ENCODE data around the gene MCTP2.
"Not testable (repeated sequence)": the region's sequence is repeated elsewhere in the genome, so short reads cannot be mapped to it uniquely, and the experiment has no call there.

The MCTP2 gene

DNA sequence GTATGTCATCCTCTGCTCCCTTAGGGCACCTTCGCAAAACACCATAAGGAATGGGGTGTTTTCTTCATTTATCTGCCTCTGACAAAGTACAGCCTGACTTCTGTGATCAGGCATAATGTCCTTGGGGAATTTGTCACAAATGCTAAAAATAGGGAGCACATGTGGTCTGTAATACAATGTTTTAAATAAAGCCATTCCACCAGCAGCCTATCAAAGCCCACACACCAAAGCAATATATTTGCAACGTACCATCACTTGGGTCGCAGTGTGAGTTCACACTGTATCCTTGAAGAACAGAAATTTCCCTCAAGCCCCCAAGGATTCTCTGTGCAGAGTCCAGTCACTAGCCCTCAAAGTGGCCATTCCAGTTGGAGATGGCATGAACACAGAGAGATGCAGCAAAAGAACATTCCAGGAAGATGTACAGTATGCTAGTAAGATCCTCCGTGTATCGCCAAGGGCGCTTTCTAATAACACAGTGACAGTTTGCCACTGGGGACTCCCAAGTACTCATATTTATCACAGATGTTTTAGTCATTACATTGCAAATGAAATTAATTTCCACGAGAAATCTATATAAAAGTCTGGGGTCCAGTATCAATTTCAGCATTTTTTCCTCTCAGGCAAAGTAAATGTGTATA, 246.7 kb downstream of the MCTP2 start:
- DNase-seq, result no peak

DNA sequence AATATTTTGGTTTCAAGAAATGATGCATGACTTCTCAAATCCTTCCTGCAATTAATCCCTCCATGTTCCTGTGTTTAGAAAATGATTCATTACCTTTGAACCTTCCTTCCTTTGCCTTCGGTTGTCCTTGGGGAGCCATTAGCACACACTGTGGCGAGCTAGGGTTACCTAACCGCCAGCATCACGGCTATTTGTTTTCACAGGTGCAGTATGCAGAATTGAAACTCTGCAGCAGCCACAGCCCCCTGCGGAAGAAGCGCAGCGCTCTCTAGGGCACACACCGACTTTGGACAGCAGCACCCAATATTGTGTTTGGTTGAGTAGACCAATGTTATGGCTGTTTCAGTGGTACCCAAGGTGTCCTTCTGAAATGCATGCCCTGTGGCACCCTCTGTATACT, 247.4 kb downstream of the MCTP2 start:
- no peak for DNase-seq

GRCh38 chr15:94480289-94480834, 249.0 kb downstream of the MCTP2 start:
- no peak for DNase-seq

- DNase-seq, result no peak
Measured at GRCh38 chr15:94485148-94485719, 253.9 kb downstream of the MCTP2 start.

DNA sequence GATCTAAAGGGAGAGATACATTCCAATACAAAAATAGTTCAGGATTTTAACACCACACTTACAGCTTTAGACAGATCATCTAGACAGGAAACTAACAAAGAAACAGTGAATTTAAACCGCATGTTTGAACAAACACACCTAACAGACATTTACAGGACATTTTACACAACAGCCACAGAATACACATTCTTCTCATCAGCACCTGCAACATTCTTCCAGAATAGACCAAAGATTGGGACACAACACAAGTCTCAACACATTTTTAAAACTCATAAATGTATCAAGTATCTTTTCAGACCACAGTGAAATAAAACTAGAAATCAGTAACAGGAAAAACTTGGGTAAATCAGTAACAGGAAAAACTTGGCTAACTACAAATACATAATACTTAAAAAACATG, 256.3 kb downstream of the MCTP2 start:
- DNase-seq, result no peak

DNA sequence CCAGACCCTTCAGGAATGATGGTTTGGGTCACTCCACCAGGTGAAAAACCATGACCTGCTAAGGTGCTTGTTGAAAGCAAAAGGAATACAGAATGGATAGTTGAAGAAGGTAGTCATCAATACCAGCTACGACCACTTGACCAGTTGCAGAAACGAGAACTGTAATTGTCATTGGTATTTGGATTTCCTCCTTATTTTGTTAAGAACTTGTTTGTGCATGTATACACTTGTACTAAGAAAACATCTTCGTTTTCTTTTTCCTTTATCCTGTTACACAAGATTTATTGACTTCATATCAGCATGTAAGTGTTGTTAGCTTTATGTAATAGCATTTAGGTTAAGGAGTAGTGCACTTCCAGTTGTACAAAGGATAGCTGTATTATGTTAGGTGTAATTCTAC, 261.8 kb downstream of the MCTP2 start:
- DNase-seq, result no peak

DNA sequence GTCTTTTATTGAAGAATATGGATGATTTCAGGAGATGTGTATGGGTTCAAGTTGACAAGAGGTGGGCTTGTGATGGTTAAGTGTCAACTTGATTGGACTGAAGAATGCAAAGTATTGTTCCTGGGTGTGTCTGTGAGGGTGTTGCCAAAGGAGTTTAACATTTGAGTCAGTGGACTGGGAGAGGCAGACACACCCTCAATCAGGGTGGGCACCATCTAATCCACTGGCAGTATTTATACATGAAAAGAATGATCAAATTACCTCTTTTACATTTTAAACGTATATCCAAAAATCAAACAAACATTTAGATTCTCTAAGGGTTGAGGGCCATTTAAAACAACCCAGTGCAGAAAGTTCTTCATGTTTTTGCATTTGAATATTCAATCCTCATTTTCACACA, 262.2 kb downstream of the MCTP2 start:
- DNase-seq, result not testable (repeated sequence)

GRCh38 chr15:94494732-94495131, 263.4 kb downstream of the MCTP2 start:
- DNase-seq, result no peak

DNA sequence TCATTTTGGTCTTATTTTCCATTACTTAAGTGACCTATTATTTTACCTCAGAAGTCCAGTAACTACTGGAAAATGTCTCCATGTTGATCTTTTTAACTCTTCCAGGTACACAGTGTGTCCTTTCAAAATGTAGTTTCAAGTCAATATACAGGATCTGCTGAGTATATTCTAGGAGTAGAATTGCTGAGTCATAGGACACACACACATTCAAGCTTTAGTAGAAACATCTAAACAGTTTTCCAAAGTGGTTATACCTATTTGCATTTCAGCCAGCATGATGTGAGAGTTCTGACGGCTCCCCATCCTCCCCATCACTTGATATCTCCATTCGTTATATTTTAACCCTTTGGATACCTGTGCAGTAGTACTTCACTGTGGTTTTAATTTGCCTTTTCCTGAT, 271.9 kb downstream of the MCTP2 start:
- no peak for DNase-seq

GRCh38 chr15:94509259-94509658, 277.9 kb downstream of the MCTP2 start:
- DNase-seq, result no peak

DNA sequence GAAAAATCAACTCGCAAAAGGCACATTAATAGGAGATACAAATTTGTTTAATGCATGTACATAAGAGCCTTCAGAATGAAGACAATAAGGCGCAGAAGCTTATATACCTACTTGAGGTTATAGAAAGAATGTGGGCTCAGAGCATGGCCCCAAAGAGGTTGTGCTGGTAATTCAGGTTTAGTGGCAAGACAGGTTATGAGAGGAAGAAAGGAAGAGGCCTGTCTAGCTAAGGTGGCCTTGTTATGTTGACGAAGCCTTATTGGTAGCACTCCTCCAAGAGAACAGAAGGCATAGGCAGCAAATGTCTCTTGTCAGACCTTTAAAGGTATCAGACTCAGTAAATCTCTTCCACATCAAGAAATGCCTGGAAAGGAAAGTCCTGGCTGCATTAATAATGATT, 290.8 kb downstream of the MCTP2 start:
- no peak for DNase-seq

- no peak for DNase-seq
Measured at GRCh38 chr15:94523873-94524272, 292.5 kb downstream of the MCTP2 start.

GRCh38 chr15:94524565-94524964, 293.2 kb downstream of the MCTP2 start:
- DNase-seq, result no peak

DNA sequence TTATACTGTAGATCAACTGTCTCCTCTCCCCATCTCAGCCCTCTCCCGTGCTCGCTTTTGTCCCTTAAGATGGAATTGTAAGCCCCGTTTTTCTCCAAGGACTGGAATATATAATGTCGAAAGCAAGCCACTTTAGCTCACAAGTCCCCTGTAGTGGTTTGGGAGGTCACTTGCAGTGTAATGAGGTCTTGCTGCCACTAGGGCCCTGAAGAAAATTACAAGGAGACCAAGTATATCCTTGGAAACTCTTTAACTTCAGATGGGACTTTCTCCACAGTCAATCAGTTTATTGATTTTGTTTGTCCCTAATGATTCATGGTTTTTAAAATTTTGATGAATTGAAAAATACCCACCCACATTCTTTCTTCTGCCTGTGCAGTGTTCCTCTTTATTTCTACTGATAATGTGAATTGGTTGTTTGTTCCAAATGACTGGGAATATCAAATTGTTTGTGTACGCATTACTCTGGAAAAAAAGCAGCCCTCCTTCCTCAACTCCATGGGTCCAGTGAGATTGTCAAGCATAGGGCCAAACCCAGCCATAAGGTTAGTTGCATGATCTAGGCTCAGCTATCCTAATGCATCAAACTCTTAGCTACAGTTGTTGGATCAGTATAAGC, 294.8 kb downstream of the MCTP2 start:
- DNase-seq, result no peak

- DNase-seq, result no peak
Measured at GRCh38 chr15:94532226-94532625, 300.9 kb downstream of the MCTP2 start.
